ENCODE data around the gene PCNX2.
"Not testable (repeated sequence)": the region's sequence is repeated elsewhere in the genome, so short reads cannot be mapped to it uniquely, and the experiment has no call there.

The PCNX2 gene

DNA sequence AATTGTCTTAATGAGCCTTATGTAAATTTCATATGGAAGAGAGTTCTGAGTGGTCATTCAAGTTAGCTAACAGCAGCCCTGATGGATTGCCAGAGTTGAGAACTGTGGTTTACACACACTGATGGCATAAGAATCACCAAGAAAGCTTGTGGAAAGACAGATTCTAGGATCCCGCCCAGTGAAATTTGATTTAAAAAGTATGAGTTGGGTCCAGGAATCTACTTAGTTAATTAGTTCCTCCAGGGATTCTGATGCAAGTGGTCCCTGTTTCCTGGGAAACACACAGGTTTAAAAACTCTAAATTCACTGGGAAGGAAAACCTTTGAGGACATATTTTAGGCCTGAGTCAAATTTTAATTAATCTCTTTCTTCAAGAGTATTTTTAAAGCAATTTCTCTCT is 200.8 kb downstream of the PCNX2 start:
- DNase-seq = no peak

DNA sequence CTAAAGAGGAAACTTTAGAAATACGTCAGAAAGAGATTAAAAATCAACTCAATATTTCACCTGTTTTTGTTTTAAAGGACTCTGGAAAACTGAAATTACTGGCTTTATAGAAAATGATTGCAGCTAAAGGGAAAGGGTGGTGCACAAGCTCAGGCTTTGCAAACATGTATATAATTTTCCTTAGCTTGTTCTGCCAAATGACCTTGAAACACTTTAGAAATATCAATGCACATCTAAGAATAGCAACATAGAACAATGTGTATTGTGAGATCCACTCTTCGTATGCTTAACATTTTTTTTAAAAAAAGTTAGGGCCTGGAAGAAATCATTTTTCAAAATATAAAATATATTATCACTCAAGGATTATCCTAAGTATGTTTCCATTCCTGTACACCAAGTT is 201.3 kb downstream of the PCNX2 start:
- DNase-seq = no peak

DNA sequence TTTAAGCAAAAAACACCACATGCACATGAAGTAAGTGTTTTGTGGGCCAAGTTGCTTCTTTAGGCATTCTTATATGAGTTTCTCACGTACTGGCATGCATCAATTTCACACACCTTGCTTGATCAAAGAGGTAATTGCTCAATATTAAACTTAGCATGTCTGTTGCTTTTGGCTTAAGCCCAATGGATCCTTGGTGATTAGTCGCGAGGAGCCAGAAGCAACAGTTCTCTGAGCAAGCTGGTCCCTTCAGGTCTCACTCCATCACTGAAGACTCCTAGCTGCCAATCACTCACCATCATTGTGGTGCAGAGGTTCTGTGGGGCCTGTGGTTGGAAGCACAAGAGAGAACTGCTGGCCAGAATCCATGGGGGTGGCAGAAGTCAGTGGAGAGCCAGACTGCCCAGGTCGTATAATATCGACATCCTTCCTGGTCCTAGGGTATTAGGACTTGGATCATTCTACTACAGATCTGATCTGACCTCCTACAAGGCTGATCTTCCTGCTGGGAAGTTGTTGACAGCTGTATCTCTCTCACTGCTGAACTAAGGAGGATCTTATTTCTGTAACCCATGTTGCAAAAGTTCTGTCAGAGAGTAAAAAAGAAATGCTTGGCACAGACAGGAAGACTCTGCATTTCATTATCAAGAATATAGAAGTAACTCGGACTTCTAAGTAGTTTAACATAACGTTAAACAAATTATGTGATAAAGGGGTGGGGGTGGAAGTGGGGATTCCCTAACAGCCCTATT is 204.6 kb downstream of the PCNX2 start:
- DNase-seq = no peak

DNA sequence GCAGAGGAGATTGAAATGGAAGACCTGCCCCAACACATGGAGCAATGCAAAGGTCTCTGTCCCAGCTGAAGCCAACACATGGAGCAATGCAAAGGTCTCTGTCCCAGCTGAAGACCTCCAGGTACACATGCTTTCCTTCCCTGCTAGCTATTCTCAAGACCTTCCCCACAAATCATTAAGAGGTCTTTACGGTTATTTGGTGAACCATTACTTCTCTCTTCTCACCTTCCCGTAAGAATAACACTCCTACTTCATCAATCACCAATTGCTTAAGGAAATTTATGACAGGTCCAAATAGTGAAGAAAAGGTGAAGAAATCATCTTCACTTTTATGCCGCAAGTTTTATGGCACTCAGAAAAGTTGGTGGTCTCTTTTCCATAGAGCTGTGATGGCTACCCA is 206.3 kb downstream of the PCNX2 start:
- no peak for DNase-seq

DNA sequence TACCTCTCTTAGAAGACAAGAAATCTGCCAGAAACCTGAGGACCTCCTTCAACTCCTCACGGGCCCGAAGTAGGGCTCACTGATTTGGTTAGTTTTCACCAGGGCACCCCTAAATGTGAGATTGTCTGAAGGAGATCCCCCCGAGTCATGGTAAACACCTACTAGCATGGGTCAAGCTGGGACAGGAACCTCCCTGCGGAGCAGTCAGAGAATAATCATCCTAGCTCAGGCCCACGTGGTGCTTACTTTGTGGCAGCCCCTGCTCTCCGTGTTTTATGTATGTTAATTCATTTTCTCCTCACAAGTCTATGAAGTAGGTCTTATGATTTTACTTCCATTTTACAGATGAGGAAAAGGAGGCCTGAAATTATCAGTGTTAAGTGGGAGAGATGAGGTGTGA is 206.9 kb downstream of the PCNX2 start:
- DNase-seq = no peak

DNA sequence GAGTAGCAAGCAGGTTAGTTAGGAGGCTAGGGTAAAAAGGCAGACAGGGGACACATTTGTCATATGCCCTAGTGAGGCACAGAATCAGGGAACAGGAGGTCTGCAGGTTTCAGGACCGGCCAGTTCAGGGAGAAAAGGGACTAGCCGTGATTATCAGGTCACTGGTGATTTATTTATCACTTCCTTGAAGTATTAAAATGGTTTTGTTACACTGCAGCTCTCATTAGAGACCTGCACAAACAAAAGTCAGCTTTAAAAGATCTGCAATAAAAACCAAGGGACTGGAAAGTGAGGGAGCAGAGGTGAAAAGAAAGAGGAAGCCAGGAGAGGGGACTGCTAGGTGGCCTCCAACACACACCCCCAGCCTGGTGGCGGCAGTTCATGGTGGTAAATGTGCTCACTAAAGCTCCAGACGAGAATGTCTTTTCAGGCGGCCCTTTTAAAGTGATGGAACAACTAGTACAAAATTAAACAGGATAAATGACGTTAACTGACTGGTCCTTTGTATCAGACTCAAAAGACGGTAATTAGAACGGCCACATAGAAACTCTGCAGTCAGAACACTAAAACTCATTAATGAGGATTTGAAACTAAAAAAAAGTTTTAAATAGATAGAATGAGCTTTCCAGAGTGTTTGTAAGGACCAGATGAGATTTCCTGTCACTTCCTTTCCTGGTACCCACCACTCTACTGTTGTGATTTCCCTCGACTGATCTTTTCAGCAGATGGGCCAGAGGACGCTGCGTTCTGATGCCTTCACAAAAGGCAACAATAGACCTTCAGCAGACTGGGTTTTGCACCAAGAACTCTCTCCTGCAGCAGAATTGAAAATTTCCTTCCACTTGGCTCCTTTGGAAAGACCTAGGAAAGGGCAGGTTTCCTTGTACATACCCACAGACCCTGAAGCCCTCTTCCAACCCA is 208.3 kb downstream of the PCNX2 start:
- no peak for DNase-seq

DNA sequence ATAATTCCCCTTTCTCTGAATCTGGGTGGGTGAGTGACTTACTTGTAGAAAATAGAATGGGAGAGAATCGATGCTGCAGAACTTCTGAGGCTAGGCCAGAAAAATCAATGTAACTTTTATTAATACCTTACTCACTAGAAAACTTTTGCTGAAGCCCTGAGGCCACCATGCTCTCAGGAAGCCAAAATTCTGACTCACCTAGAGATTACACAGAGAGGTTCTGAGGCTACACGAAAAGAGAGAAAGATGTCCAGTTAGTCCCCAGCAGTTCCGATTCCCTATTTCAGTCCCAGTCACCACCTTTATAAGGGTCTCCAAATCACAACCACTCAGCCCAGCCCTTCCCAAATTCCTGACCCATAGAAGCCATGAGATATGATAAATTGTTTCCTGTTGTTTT is 210.0 kb downstream of the PCNX2 start:
- no peak for DNase-seq

DNA sequence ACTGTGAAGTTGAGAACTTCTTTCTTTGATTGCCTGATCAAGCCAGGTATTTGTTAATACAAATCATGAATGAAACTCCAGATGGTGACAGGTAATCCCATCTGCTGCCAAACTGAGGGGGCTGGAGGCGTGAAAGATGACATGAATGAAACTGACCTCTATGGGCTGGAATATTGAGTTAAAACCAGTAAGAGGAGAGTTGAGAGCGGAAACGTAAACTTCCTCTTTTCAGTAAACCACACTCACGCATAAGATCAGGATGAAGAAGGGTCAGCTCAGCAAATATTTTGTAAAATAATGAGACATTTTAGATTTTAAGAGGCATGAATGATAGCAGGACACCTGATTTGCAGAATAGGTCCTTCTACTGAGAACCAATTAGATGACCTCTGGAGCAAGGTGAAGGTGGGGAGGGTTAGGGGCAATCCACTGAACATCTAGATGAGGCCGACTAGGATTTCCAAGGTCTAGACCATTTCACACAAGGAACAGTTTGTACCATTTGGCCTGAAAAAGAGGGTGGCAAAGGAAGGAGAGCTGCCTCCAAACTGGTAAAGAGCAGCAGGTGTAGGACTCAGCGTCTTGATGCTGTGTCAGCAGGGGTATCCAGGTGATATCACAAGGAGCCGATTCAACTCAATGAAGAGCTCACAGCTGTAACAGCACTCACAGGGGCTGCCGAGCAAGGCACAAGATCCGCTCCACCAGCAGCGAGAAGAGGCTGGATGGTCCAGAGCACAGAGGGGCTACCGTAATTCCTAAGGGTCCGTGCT is 212.6 kb downstream of the PCNX2 start:
- no peak for DNase-seq

DNA sequence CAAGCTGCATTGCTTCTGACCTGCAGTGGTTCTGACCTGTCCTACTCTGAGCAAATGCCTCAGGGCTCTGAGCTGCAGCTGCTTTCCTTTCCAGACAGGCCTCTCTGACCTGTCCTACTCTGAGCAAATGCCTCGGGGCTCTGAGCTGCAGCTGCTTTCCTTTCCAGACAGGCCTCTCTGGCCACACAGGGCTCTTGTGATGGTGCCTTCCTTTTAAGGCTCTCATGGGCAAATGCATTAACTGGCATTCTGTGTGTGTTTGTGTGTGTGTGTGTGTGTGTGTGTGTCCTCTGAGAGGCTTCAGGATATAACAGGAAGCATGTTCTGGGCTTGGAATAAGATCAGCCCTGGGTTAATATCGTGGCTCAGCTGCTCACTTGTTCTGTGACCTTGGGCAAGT is 213.8 kb downstream of the PCNX2 start:
- no peak for DNase-seq

DNA sequence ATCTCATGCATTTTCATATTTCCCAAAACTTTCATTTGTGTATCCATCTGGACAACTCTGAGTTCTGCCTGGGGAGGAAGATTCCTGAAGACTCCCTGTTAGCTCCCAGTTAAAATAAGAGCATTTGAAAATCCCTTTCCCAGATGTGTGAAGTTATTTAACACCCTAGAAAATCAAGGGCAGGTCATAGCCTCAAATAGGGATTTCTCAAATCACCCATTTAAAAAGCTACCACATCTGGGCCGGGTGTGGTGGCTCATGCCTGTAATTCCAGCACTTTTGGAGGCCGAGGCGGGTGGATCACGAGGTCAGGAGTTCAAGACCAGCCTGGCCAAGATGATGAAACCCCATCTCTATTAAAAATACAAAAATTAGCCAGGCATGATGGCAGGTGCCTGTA is 214.7 kb downstream of the PCNX2 start:
- not testable (repeated sequence) for DNase-seq

DNA sequence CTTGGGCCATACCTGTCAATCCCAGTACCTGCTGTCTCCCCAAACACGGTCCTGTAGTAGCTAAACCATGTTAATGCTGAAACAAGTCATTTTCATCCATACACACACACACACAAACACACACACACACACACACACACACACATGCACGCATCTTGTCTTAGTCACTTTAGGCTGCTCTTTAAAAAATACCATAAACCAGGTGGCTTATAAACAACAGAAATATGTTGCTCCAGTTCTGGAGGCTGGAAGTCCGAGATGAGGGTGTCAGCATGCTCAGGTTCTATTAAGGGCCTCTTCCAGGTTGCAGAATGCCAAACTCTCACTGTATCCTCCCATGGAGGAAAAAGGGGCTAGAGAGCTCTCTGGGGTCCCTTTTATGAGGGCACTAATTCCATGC is 215.2 kb downstream of the PCNX2 start:
- DNase-seq = no peak

DNA sequence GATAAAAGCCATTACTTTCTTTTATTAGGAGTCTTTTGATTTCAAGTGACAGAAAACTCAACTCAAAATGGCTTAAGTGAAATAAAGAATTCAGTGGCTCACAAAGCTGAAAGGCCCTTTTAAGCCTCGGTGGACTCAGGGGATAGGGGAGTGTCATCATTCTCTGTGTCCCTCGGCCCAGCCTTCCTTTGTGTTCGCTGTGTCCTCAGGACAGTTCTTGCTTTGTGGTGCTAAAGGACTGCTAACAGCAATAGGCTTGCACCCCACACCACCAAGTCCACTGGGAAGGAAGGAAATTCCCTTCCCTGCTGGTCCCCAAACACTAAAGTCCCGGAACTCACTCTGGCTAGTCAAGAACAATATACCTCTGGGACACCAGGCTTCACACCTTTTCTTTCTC is 216.0 kb downstream of the PCNX2 start:
- no peak for DNase-seq

DNA sequence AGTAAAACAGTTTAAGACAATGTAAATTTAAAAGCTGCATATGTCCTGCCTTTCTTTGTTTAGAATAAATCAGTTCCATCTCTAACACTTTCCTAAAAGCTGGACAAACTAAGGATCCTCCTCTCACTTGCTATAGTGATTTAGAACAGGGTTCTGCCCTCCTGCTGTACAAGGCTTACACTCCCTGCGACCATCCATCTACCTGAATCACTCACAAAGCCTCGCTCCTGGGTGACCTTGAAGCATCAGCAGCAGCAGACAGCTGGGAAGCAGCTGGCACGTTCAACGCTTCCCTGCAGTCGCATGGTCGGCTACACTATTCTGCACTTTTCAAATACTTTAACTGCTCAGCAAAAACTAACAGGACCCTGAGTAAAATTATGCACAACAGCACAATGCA is 217.1 kb downstream of the PCNX2 start:
- no peak for DNase-seq

DNA sequence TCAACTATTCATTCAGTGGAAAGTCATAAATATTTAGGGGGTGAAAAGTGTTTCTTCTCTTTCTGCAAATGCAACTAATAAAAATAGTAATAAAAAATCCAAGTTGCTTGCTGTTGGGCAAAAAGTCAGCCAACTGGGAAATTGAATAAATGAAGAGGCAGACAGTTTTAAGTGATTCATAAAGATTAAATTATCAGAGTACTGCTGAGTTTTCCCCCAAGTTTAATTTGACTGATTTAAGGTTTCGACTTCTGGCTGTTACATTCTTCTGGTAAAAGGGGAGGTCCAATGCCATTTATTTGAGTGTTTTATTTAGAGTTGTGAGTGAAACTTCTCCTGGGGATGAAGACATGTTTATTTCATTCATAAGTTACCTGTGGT is 219.6 kb downstream of the PCNX2 start:
- DNase-seq = no peak

DNA sequence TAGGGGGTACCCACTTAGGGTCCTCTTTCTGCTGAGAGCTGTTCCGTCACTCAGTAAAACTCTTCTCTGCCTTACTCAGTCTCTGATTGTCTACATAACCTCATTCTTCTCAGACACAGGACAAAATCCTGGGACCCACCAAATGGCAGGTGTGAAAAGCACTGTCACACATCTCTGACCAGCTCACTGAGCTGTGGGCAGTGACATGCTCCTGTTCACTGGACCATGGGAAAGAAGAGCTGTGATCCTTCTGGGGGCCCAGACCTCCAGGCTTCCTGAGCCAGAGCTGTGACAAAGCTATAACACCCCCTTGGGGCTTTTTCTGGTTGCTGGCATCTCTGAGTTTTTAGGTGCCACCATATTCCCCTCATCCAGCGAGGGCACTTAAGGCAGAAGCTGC is 229.4 kb downstream of the PCNX2 start:
- DNase-seq = no peak

DNA sequence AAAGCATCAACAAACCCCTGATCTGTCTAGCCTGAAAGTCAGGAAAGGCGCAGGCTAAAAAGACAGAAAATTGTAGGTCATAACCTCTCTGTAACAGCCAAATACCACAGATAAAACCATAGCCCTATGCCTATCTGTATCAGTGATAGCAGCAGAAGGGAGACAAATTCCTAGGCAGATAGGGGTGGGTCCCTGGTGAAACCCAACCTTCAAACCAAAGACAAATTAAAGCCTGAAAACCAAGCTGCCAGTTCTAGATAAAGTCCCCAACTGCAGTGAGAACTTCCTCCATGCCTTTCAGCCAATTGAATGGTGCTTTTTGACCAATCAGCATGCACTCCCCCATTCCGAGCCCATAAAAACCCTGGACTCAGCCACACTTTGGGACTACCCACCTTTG is 229.8 kb downstream of the PCNX2 start:
- no peak for DNase-seq

DNA sequence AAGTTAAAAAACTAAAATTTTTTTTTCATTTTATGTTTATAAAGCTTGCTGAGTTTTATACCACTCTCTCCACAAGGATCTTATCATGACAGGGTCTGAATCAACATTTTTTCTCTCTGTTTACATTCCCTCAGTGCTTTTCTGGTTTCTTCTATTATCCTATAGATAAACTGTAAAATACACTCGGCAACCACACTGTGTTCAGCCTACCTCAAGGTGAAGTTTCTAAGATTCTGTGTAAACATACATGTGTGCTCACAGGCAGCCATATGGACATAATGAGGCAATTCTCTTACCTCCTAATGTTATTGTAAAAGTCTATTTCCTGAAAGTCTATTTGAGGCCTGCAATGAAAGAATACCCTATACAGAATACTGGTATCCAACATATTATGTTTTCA is 230.5 kb downstream of the PCNX2 start:
- no peak for DNase-seq

DNA sequence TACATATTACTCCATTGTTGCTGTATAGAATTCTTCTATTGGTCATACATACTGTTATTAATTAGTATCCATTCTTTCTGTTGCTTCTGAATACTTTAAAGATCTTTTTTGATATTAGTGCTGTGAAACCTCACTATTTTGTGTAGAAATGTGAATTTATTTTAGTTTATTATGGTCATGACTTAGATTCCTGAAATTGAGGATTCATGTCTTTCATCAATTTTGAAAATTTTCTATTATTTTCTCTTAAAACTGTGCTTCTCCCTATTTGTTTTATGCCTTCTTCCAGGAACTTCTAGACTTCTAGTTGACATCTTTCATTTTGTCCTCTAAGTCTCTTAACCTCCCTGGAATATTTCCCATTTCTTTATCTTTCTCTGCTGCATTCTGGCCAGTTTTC is 232.1 kb downstream of the PCNX2 start:
- no peak for DNase-seq

DNA sequence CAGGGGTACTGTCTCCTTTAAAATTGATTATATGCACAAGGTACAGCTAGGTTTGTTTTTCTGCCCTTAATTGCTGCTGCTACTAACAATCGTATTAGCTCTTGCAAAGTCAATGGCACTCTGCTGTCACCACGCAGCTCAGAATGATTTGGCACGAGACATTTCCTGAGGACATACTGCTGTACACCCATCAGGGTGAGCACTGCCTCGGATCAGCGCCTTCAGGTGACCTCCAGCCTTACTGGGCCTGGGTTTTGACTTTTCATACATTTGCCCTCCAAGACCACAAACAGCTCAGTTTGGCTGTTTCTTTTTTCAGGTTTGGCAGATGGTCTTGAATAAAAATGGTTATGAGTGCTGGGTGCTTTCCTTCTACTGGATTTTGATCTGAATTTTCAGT is 234.3 kb downstream of the PCNX2 start:
- DNase-seq = no peak

DNA sequence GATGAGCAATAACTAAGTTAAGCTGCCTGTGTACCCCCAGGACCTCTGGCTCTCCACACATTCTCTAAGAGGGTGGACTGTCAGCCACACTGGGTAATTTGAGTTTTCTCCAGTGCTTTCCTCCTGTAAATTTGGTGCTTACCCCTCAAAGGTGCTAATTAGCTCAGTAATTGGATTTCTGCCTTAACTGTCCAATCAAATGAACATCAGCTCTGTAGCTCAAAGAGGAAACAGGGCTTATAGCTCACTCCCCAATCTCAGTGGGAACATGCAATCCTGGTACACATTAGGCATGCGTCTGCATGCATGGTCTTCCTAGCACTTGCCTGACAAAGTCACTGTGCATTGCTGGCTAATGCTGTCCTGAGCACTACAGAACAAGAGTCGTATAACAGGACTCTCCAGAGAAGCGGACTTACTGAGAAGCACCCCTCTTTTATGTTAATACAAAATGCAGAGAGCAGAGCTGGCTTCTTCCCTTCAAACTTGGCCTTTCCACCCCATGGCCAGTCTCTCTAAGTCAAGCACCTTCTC is 235.0 kb downstream of the PCNX2 start:
- no peak for DNase-seq

DNA sequence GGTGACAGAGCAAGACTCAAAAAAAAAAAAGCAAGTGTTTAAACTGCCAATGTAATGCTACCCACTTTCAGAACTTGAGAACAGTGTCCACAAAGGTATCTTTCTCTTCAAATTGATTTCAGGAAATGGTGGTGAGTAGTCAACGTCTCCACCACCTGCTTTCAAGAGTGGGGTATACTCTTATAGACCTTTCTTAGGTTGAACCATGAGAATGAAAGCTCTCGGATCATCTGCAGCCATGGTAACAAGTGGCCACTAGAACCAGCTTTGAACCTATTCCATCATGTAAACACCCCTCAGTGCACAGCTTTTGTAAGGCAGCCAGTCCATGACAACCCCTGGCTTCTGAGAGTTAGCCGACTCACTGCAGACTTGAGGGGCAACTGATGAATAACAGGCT is 237.7 kb downstream of the PCNX2 start:
- DNase-seq = no peak

DNA sequence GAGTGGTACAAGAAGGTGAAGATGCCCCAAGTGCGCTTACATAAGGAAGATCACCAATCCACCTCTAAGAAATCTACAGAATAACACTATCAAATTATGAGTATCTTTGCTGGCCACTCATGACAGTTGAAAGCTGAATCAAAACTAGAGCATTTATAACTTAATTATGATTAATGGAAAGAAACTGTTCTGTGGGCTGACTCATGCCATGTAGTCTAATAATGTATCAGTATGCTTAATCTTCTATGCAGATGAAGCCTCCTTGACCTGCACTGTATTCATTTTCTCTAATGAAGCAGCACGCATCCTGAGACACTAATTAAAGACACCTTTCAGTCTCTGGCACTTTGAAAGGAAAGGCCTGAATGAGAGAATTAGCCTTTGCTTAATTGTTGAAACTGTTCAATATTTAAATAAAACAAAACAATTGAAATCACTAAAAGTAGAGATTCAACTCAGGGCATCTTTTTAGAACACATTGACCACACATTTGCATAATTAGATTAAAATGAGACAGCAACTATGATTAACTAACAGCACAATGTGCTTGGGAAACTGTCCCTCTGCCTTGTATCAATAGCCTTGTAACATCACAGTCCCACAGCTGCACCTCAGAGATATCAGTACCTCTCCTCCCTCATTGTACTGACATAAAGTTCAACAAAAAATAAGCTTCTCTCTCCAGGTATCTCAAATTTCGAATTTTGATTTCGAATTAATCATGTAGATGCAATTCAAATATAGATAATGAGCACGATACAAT is 239.5 kb downstream of the PCNX2 start:
- DNase-seq = no peak

DNA sequence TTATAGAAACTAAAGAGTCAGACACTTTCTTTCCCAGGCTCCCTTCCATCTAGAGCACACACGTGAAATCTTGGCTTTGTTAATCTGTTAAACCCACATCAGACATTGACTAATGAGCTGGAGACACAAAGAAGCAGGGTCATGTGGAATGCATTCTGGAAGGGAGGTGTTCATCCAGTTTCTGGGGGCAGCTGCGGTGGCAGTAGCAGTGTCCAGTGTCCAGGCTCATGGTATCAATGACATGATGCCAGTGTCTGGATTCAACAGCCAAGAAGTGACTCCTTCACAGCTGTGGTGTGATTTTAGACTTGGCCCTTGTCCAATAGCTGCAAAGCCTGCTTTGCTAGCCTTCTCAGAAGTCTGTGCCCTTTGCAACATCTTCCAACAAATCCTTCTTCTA is 249.9 kb downstream of the PCNX2 start:
- DNase-seq = no peak
